ENCODE measurements around the gene IQGAP3.
A peak's percentile ranks its signal among the peaks of the same experiment; 100 is the strongest.

IQGAP3 gene

DNA sequence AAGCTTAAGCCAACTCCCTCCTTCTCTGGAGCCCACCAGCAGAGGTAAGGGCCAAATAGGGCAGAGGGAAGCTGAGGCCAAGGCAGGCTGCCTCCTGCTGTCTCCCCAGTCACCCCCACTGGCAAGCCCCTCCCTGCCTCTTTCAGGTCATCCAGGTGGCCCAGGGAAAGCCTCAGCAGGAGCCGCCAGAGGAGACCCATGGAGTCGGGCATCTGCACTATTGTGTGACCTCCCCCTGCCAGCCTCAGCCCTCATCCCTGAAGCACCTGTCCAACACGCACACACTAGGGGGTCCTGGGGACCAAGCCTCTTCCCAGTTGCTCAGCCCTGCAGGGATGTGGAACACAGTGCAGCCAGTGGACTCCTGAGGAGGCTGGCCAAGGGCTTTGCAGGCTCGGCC lies 14.0 kb upstream of the IQGAP3 start:
- TF ChIP-seq GATA2 (IDR thresholded peaks at IDR 0.05; ENCODE audit: low read depth, low read length): no peak
- no peak for TF ChIP-seq GATA3 (IDR thresholded peaks at IDR 0.05; ENCODE audit: low read depth, low read length)

DNA sequence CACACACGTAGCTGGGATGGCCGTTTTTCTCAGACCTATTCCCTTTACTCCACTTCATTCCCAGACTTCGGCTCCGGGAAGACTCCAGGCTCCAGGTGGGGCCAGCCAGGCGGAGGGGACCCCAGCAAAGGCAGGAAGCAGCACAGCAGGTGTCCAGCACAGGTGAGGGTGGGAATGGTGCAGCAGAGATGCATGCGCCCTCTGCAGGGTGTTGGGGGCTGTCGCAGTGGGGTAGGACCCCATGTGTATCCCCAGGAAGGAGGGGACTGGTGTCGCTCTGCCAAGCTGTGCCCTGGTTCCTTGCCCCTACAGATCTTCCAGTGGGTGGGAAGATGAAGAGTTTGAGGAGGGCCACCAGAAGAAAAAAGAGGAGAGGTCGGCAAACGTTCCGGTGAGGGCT lies 12.4 kb upstream of the IQGAP3 start:
- TF ChIP-seq GATA2 (IDR thresholded peaks at IDR 0.05; ENCODE audit: low read depth, low read length): no peak
- TF ChIP-seq GATA3 (IDR thresholded peaks at IDR 0.05; ENCODE audit: low read depth, low read length): no peak

DNA sequence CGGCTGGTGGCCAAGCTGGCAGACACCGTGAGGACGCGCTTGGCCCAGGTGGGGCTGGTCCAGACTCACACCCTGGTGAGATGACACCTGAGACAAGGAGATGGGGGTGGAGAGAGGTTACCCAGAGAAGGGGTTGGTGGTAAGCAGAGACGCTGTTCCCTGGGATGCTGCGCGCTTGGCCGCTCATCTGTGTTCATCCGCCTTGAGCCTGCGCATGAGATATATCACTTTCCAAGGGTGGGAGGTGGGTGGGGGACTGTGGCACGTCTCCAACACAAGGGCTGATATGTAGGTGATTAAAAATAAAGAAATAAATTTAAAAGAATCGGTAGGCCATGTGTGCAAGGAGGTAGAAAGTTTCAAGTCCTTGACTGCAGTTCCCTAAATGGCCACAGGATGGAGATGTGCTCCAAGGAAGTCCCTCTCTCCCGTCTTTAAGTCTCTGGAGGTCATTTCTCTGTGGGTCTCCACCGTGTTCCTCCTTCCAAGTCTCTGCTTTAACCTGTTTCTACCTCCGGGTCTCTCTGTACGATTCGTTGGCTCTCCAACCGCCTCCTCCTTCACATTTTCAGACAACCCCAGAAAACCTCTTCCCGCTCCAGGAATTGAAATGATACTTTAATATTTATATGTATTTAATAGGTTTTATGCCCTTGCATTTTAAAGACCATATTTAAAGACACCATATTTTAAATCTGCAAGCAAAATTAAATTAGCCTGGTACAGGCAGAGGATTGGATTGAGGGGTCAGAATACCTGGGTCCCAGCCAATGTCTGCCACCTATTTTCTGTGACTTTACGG lies 11.7 kb upstream of the IQGAP3 start:
- no peak for TF ChIP-seq GATA3 (IDR thresholded peaks at IDR 0.05; ENCODE audit: low read depth, low read length)
- no peak for TF ChIP-seq GATA2 (IDR thresholded peaks at IDR 0.05; ENCODE audit: low read depth, low read length)

DNA sequence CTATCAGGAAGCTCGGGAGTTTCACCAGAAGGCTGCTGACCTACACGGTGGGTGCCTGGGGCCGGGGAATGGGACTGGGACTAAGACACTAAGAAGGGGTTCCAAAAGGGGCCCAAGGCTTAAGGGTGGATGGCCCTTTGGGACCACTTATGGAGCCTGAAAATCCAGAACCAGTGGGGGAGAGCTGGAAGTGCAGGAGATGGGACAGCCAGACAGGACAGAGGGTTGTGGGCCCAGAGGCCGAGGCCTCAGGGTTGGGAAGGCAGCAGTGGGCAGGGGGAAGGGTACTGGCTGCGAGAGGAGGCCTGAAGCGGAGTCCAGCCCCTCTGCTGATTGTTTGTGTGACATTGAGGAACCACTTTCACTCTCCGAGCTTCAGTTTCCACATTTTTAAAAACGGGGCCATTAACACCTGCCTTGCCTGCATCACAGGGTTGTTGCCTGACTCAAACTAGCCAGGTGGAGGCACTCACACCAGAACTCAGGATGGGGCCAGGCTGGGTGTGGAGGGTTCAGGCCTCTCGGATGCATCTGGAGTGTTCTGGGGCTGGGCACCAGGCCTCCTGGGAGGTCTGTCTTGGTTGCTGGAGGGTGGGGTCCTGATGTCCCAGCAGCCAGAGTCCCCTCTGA lies 10.1 kb upstream of the IQGAP3 start:
- TF ChIP-seq GATA2 (IDR thresholded peaks at IDR 0.05; ENCODE audit: low read depth, low read length) (no peak), GATA3 (IDR thresholded peaks at IDR 0.05; ENCODE audit: low read depth, low read length) (no peak)

DNA sequence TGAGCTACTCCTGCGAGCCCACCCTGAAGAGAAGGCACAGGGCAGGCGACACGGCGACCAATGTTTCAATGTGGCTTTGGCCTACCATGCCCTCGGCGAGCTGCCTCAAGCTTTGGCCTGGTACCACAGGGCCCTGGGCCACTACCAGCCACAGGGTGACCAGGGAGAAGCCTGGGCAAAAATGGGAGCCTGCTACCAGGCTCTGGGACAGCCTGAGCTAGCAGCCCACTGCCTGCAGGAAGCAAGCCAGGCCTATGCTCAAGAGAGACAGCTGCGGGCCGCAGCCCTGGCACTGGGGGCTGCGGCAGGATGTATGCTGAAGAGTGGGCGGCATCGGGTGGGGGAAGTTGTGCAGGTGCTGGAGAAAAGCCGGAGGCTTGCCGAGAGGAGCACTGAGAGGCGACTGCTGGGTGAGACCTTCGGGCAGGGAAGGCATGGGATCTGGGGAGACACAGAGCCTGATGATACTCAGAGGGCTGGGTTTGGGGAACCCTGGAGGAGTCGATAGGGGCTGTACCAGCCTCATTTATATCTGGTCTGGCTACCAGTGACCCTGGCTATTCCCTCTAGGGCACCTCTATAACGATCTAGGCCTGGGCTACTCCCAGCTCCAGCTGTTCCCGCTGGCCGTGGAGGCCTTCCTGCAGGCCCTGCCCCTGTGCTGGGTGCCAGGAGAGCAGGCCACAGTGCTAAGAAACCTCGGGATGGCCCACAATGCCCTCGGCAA lies 9.5 kb upstream of the IQGAP3 start:
- TF ChIP-seq GATA3 (IDR thresholded peaks at IDR 0.05; ENCODE audit: low read depth, low read length) (no peak), GATA2 (IDR thresholded peaks at IDR 0.05; ENCODE audit: low read depth, low read length) (no peak)

DNA sequence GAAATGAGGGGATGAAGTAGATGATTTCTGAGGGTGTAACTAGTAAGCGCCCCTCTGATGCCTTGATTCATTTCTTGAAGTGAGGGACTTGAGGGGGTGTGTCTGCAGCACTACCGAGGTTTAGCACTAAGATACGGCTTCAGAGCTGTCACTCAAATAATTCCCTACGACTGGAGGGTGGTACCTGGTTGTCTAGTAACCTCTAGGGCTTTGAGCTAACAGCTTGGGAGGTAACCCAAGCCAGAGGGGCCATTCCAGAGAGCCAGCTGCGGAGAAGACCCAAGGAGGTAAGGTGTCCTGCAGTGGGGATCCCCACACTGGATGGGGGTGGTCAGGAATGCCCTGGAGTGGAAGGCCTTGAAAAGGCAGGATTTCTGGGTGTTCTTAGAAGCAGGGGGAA lies 7.1 kb upstream of the IQGAP3 start, which contains the start of gene TTC24:
Gene TTC24 (plus strand): TSS at position 252 of the 400 bp plus-strand sequence. CDS start 1,642 bp downstream, outside the sequence.
- TF ChIP-seq GATA3 (IDR thresholded peaks at IDR 0.05; ENCODE audit: low read depth, low read length) (no peak), GATA2 (IDR thresholded peaks at IDR 0.05; ENCODE audit: low read depth, low read length) (no peak)

DNA sequence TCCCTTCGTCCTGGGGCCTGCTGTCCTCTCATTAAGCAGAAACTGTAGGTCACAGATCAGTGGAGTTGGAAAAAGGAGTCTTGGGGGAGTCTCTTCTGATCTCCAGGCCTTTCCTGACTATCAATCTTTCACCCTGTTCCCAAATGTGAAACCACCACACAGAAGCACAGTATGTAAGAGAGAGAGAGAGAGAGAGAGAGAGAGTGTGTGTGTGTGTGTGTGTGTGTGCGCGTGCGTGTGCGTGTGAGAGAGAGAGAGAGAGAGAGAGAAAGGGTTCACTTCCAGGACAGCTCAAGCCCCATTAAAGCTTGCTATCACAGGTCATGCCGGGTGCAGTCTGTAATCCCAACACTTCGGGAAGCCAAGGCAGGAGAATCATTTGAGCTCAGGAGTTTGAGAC lies 5.7 kb upstream of the IQGAP3 start:
- TF ChIP-seq GATA2 (IDR thresholded peaks at IDR 0.05; ENCODE audit: low read depth, low read length) (no peak), GATA3 (IDR thresholded peaks at IDR 0.05; ENCODE audit: low read depth, low read length) (no peak)

DNA sequence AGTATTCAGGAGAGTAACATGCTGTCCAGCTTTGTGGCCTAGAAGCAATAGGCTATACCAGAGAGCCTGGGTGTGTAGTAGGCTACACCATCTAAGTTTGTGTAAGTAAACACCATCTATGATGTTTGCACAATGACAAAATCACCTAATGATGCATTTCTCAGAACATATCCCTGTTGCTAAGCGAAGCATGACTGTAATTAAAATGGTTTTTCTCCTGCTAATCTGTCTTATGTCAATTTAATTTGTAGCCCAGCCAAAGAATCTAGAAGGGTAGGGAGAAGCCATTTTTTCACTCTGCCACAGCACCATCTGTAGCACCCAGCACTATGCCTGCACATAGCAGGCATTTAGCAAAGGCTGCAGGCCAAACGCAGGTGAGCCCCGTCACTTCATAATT lies 5.2 kb upstream of the IQGAP3 start:
- no peak for TF ChIP-seq GATA3 (IDR thresholded peaks at IDR 0.05; ENCODE audit: low read depth, low read length)
- no peak for TF ChIP-seq GATA2 (IDR thresholded peaks at IDR 0.05; ENCODE audit: low read depth, low read length)

DNA sequence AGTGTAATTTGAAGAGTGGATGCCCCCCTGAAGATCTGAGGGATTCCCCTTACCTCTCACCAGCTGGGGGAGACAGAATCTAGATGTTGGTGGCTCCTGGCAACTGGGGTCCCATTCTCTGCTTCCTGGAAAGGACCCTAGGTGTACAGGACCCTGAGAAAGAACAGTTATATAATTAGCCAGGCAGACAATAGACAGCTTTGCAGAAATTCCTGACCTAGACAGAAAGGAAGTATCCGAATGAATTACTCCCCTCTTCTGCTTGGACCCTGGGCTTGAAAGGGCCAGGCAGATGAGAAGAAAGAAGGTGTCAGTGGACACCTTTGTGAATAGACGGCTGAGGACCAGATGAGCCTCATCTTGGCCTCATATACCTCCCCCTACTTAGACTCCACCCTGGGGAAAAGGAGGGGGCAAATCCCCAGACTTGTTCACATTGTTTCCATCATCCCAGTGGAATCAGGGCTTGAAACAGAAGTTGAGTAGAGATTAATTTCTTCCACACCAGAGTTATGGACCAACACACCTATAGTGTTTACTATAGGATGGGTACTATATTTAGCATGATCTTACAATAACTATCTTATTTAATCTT lies 1.8 kb upstream of the IQGAP3 start:
- no peak for TF ChIP-seq GATA3 (IDR thresholded peaks at IDR 0.05; ENCODE audit: low read depth, low read length)
- TF ChIP-seq GATA2 (IDR thresholded peaks at IDR 0.05; ENCODE audit: low read depth, low read length): no peak

DNA sequence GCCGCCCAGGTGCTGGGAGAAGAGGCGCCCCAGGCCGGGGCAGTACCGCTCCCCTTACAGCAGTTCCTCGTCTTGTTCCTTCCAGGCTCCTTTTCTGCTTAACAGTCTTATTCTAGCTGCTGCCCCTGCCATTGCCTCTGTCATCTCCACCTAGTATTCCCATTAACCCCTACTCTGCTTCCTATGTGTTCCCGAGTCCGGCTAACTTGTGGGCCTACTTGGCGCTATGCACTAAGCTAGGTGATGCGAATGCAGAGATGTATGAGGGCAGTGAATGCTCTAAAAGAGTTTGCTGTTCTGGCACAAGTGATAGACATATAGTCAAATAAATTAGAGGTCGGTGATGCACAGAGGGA lies 276 bp upstream of the IQGAP3 start:
- TF ChIP-seq GATA3 (IDR thresholded peaks at IDR 0.05; ENCODE audit: low read depth, low read length) (no peak), GATA2 (IDR thresholded peaks at IDR 0.05; ENCODE audit: low read depth, low read length) (no peak)

DNA sequence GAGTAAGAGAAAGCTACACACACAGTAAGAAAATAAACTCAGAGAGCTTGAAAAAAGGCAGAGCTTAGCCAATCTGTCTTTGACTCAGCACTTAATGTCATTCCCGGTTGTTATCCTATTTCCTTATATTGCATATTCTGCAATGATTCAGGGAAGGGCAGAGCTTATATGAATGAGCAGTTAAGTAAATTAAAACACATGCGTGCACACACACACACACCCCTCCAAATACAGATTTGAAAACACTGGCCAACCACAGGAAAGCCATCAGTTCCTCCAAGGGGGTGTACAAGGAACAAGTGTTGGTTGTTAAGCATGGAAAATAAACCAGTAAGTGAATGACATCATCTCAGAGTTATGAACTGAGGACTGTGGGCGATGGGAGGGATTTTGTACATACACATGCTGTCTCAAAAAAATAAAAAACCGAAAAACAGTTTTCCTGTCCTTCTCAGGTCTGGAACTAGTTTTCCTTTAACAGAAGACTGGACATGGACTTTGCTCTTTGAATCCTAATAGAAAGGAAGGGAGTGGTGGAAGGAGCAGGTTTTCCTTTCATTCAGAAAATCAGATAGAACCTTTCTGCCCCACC lies 1.0 kb downstream of the IQGAP3 start:
- no peak for TF ChIP-seq GATA3 (IDR thresholded peaks at IDR 0.05; ENCODE audit: low read depth, low read length)
- TF ChIP-seq GATA2 (IDR thresholded peaks at IDR 0.05; ENCODE audit: low read depth, low read length): no peak

DNA sequence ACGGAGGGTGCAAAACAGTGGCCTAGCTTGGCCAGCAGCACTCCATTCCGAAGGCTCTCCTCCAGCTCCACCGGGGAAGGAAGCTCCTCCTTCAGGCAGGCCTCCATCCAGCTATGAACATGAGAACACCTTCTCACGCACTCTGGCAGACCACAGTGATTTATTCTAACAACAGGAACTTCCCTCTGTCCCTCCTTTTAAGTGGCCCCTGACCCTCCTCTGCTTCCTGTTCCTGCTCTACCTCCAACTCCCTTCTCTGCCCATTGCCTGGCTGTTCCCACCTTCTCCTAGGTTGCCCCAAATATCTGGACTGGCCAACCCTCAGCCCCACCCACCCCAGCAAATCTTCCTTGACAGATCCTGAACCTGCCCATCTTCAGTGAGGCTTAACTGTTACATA lies 5.9 kb downstream of the IQGAP3 start:
- TF ChIP-seq GATA3 (IDR thresholded peaks at IDR 0.05; ENCODE audit: low read depth, low read length): no peak

DNA sequence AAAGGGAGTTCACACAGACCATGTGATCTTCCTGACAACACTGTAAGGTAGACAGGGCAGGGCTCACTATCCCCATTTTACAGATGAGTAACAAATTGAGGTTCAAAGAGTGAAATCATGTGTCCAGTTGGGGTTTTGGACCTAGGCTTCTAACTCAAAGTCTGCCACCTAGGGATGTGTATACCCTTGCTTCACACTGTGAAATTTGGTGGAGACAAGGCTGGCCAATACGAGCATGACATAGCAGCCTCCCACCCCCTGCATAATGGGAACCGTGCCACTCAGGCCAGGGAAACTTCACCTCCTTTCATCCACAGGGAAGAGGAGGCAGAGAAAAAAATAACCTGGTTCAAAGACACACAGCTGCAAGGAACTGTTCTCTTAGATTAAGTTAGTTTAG lies 6.8 kb downstream of the IQGAP3 start:
- TF ChIP-seq GATA3 (IDR thresholded peaks at IDR 0.05; ENCODE audit: low read depth, low read length) (no peak), GATA2 (IDR thresholded peaks at IDR 0.05; ENCODE audit: low read depth, low read length) (no peak)

DNA sequence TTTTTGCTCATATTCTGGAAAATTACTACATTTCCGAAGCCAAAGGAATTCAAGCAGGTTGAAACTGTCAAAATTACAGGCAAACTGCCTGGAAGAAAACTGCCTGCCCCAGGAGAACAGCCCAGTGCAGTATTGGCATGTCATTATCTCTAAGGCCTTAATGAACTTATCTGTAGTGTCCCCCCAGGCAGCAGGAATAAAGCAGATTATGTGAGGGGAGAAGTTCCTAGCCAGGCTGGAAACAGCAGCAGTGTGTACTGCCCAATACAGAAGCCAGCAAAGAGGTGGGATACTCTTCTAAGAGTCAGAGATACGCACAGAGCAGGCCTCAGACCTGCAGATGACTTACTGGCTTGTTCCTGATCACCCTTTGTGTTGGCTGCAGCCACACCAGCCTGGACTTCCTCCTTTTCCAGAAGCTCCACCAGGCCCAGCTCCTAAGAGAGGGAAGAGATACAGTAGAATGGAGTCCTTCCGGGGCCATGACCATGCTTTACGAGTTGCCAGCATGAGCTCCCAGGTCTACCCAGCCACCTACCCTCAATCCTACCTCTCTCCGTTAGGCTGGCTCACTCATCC lies 11.7 kb downstream of the IQGAP3 start:
- peak; percentile 43; the same call in 1 of the 2 replicates for TF ChIP-seq GATA2 (IDR thresholded peaks at IDR 0.05; ENCODE audit: low read depth, low read length)
- TF ChIP-seq GATA3 (IDR thresholded peaks at IDR 0.05; ENCODE audit: low read depth, low read length): no peak

Measured in SH-SY5Y (cell line).